Stimulated activated CD8-positive, alpha-beta memory T cell treated with anti-CD3 and anti-CD28 coated beads, Interleukin-15, amount 100 ng/mL, for 24 hours (primary cell): ENCODE data around the gene VWCE.
"Not testable (repeated sequence)": the region's sequence is repeated elsewhere in the genome, so short reads cannot be mapped to it uniquely, and the experiment has no call there.

Experiments used
- DNase-seq: peaks from one replicate; pipeline ENCODE4 v3.0.0-alpha.2; 2020; ENCODE audit warnings: low read depth

VWCE gene

DNA sequence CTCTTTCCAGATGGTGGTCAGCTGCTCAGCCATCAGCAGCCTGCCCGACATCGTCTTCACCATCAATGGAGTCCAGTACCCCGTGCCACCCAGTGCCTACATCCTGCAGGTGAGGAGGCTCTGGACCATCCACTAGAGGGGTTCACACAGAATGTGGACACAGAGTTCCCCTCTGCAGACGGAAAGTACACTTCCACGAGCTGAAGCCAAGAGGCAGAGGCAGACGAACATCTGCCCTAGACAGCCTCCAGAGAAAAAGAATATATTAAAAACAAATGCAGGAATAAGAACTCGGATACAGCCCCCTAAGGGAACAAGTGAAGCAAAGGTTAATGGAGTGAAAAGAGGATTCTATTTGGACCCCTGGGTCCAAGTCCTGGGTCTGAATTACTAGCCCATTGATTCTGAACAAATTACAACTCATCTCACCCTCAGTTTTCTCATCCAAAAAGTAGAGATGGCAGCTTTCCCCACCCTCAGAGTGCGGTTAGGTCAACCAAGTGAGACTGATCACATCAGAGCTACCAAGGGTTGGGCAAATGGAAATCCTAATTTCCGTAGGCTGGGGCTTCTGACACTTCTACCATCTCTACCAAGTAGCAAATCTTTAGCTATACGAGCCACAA, 83.7 kb downstream of the VWCE start:
- DNase-seq, result not testable (repeated sequence)

DNA sequence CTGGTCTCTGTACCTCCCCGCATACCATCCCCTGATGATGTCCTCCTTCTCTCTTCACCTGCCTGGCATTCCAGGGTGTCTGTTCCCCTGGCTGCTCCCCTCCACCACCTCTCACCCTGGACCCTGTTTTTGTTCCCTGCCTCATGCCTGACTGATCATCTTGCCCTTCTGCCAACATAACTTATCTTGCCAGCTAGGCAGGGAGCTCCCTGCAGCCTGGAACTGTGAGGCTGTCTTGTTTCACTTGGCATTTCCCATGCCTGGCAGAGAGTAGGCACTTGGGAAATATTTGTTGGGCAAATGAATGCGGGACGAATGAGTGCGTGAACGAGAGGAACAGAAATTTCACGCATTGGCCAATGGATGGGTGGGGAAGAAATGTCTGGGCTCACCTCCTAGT, 84.5 kb downstream of the VWCE start:
- DNase-seq, result not testable (repeated sequence)
